COR-L47 (cell line): ENCODE data around the gene CENPX.

Experiments
- DNase-seq: peaks from one replicate; lab custom pipeline; 2025; lab: John Stamatoyannopoulos, UW

Gene CENPX

DNA sequence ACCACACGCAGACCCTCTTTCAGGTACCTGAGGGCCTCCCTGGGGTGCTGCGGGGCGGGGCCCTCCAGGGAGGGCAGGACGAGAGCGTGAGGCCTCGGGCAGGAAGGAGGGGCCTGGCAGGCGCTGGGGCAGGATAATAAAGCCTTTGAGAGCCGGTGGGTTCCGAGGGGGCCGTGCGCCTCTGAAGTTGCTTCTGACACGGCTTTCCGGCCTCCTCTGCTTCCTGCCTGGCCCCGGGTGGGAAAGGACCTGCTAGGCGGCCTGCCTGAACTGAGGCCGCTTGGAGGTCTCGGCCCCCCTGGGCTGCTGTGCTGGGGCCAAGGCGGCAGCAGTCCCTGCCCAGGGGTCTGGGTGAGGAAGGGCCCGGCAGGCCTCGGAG, 10.4 kb downstream of the CENPX start:
- DNase-seq, result no peak

DNA sequence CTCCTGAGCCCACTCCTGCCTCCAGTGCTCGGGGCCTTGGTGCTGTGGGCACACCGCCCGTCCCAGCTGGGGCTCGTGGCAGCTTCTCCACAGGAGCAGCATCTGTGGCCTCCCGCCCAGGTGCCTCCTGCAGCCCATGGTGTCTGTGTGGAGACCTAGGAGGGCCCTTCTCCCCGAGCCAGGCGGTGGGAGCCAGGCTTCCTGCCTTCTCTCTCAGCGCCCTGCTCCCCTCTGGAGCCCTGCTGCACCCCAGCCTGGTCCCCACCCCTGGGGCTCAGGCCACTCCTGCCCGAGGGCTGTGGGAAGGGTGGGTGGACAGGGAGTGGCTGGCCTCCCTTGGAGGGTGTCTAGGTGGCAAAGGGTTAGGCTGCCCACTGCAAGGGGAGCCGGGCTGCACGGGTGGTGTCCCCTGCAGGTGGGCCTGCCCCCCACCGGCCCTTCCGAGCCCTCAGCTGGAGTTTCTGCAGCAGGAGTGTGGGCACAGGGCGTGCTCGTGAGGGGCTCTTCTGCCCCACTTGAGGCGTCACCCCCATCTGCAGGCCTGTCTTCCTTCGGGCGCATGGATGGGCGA, 11.0 kb downstream of the CENPX start:
- no peak for DNase-seq

DNA sequence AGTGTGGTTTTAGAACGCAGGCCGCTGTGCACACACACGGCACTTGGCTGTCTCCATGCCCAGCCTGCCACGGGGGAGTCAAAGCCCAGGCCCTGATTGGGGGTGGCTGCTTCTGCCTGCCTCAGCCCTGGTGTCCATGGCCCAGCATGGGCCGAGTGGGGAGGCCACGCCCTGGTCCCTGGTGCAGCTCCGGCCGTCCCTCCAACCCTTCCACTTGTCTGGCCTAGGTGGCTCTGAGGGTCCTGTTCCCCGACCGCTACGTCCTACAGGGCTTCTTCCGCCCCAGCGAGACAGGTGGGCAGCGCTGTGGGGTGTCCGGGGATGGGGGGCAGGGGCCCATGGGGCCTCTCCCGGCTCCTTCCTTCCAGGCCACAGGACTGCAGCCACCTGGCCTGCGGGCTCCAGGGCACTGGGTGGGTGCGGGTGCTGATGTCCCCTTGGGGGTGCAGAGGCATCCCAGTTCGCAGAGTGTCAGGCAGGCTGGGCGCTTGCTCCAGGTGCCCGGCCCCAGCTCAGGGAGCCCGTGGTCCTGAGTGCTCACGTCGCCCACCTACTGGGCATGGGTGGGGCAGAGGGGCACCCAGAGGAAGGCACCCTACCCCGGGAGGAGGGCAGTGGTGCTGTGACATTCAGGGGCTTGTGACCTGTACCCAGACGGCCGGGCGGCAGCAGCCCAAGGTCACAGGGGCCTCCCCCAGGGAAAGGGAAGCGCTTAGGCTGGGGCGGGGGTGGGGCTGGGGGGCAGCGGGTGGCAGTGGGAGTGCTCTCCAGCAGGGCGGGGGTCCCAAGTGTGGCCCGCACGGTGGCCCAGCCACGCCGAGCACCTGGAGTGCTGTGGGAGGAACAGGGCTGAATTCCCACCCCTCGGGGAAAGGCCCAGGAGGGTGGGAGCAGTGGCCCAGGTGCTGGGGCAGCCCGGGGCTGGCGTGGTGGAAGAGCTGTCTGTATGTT, 11.8 kb downstream of the CENPX start:
- no peak for DNase-seq

GRCh38 chr17:82009413-82009812, 13.3 kb downstream of the CENPX start:
- no peak for DNase-seq

DNA sequence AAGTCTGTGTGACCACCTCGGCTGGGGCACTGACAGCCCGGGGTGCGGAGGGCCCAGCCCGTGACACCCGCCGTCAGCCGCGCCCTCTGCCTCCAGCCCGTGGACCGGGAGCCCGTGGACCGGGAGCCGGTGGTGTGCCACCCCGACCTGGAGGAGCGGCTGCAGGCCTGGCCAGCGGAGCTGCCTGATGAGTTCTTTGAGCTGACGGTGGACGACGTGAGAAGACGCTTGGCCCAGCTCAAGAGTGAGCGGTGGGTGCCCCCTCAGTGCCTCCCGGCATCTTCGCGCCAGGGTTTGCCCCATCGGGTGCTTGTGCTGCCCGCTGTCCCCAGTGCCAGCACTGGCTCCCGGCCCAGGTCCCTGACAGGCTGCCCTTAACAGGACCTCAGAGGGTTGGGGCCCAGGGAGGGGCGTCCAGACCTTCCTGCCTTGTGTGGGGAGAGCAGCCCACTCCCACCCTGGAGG, 13.7 kb downstream of the CENPX start:
- no peak for DNase-seq

DNA sequence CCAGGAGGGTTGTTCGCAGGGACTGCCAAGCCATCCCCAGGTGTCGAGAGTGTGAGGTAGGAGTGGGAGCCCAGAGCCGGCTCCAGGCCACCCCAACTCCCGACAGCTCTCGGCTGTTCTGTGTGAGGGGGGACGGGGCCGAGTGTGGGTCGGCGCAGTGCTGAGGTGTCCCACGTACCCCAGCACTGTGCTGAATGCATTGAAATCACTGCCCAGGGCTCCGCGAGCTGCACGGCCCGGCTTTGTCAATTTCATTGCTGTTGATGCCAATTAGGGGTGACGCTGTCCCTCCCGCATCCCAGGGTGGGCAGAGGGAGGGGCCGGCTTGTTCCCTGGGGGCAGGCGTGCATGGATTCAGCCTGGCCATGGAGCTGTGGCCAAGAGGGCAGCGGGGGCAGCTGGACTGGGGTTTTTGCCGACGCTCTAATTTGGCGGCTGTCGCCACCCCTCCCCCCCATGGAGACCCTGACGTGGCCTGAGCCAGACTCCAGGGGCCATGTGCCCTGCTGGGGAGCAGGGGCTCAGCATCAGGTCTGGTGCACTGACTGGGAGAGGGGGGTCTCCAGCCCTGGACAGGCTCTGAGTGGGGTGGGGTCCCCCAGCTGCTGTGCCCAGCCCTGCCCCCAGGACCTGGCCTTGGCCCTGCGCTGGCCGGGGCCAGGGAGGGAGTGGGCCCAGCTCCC, 14.3 kb downstream of the CENPX start:
- no peak for DNase-seq

DNA sequence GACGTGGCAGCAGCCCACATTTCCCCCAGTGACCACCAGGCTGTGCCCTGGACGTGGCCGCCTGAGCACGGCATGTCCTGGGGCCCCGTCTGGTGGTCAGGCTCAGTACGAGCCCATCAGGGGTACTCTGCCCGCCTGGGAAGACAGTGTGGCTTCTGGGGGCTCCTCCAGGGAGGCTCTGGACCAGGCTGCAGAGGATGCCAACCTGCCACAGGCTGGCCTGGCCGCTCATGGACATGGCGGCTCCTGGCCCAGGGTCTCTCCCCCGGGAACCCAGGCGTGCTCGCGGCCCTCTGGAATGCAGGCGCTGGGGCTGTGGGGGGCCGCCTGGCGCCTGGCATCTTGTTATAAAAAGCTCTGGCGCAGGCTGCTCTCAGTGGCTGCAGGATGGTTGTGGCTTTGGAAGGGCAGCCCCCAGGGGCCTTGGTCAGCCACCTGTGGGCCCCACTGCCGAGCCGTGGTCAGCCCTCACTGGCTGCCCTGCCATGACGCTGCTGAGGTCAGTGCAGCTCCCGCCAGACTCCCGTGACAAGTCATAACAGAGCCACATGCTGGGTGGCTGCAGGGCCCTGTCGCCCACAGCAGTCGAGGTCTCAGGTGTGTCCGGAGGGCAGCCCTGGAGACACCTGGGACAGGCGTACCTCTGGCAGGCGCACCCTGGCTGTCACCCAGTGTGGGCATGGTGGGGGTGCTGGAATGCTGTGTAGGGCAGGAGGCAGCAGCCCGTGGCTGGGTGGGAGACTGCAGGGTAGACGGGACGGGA, 15.0 kb downstream of the CENPX start:
- no peak for DNase-seq

- DNase-seq, result no peak
Measured at GRCh38 chr17:82007228-82007494, 15.5 kb downstream of the CENPX start.

- DNase-seq, result no peak
Measured at GRCh38 chr17:82006468-82007227, 16.0 kb downstream of the CENPX start.

GRCh38 chr17:82005701-82006348, 16.9 kb downstream of the CENPX start:
- DNase-seq, result no peak

- DNase-seq, result no peak
Measured at GRCh38 chr17:82004517-82005455, 17.9 kb downstream of the CENPX start.

DNA sequence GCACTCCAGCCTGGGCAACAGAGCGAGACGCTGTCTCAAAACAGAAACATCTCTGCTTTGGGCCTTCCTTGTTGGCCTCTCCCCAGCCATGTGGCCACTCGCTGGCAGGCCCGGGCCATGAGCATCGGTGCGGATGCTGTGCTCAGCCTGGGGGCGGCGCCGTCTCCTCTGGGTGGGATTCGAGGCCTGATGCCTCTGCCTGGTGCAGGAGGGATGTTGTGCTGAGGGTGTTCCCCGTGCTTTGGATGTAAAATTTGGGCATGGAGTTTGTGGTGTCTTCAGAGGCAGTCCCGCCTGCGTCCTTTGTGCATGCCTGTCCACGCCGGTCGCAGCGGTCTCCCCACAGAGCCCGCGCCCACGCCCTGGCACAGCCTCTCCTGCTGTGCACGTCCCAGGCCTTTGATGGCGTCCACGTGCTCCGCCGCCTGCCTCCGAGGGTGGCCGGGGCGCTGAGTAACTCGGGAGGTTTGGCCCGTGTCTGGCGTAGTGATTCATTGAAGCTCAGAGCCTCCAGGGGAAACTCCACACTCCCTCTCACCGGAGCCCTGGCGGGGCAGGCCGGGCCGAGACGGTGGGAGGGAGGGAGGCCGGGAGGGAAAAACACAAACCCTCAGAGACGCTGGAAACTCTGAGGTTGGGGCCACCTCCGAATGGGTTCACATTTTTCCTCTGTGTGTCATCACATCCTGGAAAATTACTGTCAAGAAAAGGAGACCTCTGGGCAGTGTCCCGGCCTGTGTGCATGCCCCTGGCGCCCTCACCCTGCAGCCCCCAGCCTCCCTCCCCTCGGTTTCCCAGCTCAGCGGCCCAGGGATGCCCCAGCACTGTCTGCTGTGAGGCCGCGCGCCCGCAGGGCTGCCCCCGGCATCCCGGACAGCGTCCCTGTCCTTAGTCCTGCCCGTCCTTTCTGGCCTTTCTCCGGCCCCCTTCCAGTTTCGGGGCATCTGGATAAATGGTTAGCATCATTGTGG, 19.0 kb downstream of the CENPX start:
- no peak for DNase-seq

DNA sequence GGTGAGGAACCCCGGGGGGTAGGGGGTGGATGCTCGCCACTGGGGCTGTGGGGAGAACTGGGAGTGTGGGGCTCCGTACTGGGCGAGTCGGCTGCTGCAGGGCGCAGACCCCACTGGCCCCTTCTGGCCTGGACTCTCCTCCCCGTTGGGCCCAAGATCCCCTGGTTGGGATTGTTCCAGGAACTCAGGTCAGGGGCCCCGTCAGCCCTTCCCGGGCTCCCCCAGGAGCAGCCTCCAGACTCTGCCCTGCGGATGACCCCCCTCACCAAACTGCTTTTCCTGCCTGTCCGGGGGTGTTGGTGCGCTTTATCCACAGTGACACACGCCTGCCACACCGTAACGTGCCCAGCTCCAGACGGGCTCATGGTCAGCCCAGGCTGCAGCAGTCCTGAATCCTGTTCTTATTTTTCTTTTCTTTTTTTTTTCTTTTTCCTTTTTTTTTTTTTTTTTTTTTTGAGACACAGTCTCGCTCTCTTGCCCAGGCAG, 21.1 kb downstream of the CENPX start:
- DNase-seq, result no peak

DNA sequence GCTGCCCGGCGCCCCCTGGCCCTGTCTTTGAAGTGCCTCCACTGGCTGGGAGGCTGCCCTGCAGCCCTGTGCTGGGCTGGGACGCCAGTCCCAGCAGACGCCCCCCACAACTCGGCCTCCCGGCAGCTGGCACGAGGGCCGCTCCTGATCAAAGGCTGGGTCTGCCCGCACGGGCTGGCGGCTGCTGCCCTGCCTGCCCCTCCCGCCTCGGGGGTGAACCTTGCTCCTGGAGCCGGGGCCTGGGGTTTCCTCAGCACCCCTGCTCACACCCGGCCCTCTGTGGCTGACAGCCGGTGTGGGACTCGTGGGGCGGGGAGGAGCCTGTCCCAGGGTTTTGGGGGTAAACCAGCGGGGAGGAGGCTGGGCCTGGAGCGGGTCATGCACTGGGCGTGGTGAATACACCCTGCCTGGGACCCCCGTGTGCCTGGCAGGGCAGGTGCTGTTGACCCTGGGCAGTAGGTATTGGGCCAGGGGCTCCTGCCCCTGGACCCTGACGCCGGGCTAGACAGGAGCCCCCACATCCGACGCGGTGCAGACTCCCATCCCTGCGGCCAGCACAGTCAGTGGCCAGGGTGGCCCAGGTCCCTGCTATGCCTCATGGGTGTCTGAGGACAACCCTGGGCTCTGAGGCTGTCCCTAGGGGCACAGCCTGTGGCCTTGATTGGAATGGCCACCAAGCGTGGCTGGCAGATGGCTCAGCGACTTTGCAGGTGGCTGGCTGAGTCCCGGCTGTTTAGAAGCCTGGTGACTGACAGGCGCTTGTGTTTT, 21.7 kb downstream of the CENPX start:
- no peak for DNase-seq

DNA sequence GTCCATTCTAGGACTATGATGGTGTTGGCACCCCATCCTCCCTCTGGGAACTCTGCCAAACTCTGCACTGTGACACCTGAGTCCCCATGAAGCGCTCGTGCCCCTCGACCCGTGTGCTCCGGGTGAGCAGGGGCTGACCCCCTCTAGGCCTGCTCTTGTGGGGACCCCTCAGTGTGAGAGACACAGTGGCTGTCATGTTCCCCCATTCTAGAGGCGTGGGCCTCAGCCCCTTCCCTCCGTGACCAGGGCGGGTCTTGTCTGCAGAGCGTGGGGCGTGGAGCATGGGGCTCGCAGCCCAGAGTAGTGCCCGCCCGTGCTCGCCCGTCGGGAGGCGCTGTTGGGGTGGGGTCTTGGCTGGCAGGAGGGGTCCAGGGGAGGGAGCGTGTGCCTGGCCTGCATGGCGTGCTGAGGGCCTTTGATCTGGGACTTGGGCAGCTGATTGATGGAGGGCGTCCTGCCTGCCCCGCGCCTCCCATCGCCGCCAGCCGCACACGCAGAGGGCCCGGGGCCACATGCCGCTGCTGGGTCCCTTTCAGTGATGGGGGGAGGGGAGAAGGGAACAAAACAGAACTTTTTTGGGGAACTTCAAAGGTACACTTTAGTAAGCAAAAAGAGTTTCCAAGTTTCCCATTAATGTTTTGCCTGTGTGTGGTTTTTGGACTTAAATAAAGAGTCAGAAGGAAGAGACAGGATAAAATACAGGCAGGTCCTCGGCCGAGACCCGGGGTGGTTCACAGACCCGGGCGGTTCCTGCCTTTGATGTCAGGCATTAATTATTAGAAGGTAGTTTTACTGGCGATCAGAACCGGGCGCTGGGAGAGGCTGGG, 22.5 kb downstream of the CENPX start:
- DNase-seq, result no peak

DNA sequence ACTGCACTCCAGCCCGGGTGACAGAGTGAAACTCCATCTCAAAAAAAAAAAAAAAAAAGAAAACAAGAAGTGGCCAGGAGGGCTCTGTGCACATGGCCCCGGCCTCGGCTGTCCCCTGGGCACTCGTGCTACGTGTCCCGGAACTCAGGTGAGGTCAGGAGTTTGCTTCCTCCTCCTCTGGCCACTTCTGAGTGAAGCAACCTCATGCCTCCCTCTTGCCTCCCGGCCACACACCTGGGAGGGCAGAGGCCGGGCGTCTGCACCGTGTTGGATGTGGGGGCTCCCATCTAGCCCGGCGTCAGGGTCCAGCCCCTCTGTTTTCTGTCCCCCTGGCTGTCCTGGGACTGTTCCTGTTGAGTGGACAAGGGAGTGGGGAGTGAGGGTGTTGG, 23.1 kb downstream of the CENPX start:
- no peak for DNase-seq
